ENCODE data around the gene RANBP17.

GRCh38 chr5:171129308-171129707, 267.5 kb downstream of the RANBP17 start:
- TF ChIP-seq, protein P1, sequence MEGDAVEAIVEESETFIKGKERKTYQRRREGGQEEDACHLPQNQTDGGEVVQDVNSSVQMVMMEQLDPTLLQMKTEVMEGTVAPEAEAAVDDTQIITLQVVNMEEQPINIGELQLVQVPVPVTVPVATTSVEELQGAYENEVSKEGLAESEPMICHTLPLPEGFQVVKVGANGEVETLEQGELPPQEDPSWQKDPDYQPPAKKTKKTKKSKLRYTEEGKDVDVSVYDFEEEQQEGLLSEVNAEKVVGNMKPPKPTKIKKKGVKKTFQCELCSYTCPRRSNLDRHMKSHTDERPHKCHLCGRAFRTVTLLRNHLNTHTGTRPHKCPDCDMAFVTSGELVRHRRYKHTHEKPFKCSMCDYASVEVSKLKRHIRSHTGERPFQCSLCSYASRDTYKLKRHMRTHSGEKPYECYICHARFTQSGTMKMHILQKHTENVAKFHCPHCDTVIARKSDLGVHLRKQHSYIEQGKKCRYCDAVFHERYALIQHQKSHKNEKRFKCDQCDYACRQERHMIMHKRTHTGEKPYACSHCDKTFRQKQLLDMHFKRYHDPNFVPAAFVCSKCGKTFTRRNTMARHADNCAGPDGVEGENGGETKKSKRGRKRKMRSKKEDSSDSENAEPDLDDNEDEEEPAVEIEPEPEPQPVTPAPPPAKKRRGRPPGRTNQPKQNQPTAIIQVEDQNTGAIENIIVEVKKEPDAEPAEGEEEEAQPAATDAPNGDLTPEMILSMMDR (IDR thresholded peaks at IDR 0.05), result no peak
- no peak for TF ChIP-seq EZH2 (IDR thresholded peaks at IDR 0.05; ENCODE audit: borderline replicate concordance, insufficient read depth, low read depth, low read length, poor library complexity, severe bottlenecking)
